Mesothelial cell of epicardium (in vitro differentiated cells): ENCODE results near the gene CSMD2. TPM values are rescaled to one million over a fixed set of nuclear protein-coding genes. Genes with fewer than 3 reads are reported as not detected.

ENCODE experiments used
- DNase-seq, 2 experiments: peaks; one replicate each; pipeline ENCODE4 v3.0.0; 2021; ENCODE audit warnings: low spot score in 2 of 2; ENCODE audit not compliant: unreplicated experiment in 2 of 2
- H3K27ac Mint-ChIP-seq: 2 replicates; pipeline ENCODE4 v1.8.0; 2021; ENCODE audit warnings: mixed read lengths
- H3K27me3 Mint-ChIP-seq: 2 replicates; pipeline ENCODE4 v1.8.0; 2021; ENCODE audit warnings: low read depth, mixed read lengths
- H3K36me3 Mint-ChIP-seq: 2 replicates; pipeline ENCODE4 v1.8.0; 2021; ENCODE audit warnings: mixed read lengths
- H3K4me1 Mint-ChIP-seq: 2 replicates; pipeline ENCODE4 v1.8.0; 2021; ENCODE audit warnings: mixed read lengths
- H3K4me3 Mint-ChIP-seq: 2 replicates; pipeline ENCODE4 v1.8.0; 2021; ENCODE audit warnings: mild to moderate bottlenecking, moderate library complexity, mixed read lengths
- H3K9me3 Mint-ChIP-seq: 2 replicates; pipeline ENCODE4 v1.8.0; 2021; ENCODE audit warnings: mixed read lengths
- total RNA-seq: library from RNA; stranded (reverse); gene quantifications from 3 replicates; pipeline ENCODE4 v1.2.1, GENCODE V29; 2021
- TF ChIP-seq, protein P1 (sequence below): fragments of 200-600 bp; sonication (generic); IDR thresholded peaks from one replicate; pipeline ENCODE4 v1.5.0; 2021; ENCODE audit warnings: antibody characterized with exemption; ENCODE audit not compliant: unreplicated experiment

CSMD2 gene
- total RNA-seq, 1 donor from 2014 or later: 1.9 TPM

- H3K9me3 Mint-ChIP-seq: no peaks in the 10 kb centered on the region
- no peak overlapping the region for H3K4me3 Mint-ChIP-seq
- no peaks in the 10 kb centered on the region for H3K36me3 Mint-ChIP-seq
- no peaks in the 10 kb centered on the region for H3K4me1 Mint-ChIP-seq
- DNase-seq: no peak
- TF ChIP-seq, protein P1, sequence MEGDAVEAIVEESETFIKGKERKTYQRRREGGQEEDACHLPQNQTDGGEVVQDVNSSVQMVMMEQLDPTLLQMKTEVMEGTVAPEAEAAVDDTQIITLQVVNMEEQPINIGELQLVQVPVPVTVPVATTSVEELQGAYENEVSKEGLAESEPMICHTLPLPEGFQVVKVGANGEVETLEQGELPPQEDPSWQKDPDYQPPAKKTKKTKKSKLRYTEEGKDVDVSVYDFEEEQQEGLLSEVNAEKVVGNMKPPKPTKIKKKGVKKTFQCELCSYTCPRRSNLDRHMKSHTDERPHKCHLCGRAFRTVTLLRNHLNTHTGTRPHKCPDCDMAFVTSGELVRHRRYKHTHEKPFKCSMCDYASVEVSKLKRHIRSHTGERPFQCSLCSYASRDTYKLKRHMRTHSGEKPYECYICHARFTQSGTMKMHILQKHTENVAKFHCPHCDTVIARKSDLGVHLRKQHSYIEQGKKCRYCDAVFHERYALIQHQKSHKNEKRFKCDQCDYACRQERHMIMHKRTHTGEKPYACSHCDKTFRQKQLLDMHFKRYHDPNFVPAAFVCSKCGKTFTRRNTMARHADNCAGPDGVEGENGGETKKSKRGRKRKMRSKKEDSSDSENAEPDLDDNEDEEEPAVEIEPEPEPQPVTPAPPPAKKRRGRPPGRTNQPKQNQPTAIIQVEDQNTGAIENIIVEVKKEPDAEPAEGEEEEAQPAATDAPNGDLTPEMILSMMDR: no peak
- H3K27me3 Mint-ChIP-seq: peaks cover 43% of the 10 kb centered on the region
- no peak overlapping the region for H3K27ac Mint-ChIP-seq
Measured at GRCh38 chr1:33738536-33738935, 426.5 kb downstream of the CSMD2 start.

DNA sequence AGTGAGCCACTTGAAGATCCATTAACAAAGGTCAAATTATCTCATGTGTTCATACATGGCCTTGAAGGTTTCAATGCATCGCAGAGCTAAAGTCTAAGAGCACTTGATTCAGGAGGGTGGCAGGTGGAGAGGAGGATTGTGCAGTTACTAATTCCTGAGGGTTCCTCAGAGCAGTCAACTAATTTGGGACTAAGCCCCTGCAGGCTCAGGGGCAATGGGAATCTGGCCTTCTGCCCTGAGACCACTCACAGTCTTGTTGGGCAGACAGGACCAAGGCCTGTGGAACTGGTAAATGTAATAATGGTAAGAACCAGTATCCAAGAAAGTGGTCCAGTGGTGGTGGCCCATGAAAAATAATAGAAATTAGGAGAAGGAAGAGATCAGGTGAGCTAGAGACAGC, 428.5 kb downstream of the CSMD2 start:
- no peak for DNase-seq
- TF ChIP-seq, protein P1: no peak
- no peak overlapping the region for H3K4me3 Mint-ChIP-seq
- H3K4me1 Mint-ChIP-seq: no peaks in the 10 kb centered on the region
- H3K36me3 Mint-ChIP-seq: no peaks in the 10 kb centered on the region
- no peaks in the 10 kb centered on the region for H3K9me3 Mint-ChIP-seq
- no peak overlapping the region for H3K27ac Mint-ChIP-seq
- H3K27me3 Mint-ChIP-seq: peaks cover 54% of the 10 kb centered on the region

- H3K27ac Mint-ChIP-seq: no peak overlapping the region
- H3K27me3 Mint-ChIP-seq: peaks cover 62% of the 10 kb centered on the region
- H3K4me1 Mint-ChIP-seq: no peaks in the 10 kb centered on the region
- H3K9me3 Mint-ChIP-seq: no peaks in the 10 kb centered on the region
- peak in 1 of 2 experiments; percentile 31 for DNase-seq
- no peaks in the 10 kb centered on the region for H3K36me3 Mint-ChIP-seq
- TF ChIP-seq, protein P1: peak; percentile 15
- H3K4me3 Mint-ChIP-seq: no peak overlapping the region
Measured at GRCh38 chr1:33735624-33736023, 429.4 kb downstream of the CSMD2 start.

- TF ChIP-seq, protein P1: no peak
- H3K36me3 Mint-ChIP-seq: no peaks in the 10 kb centered on the region
- H3K27ac Mint-ChIP-seq: no peak overlapping the region
- H3K4me3 Mint-ChIP-seq: no peak overlapping the region
- no peaks in the 10 kb centered on the region for H3K4me1 Mint-ChIP-seq
- H3K27me3 Mint-ChIP-seq: peaks cover 28% of the 10 kb centered on the region
- no peak for DNase-seq
- H3K9me3 Mint-ChIP-seq: no peaks in the 10 kb centered on the region
Measured at GRCh38 chr1:33727310-33727709, 437.7 kb downstream of the CSMD2 start.

DNA sequence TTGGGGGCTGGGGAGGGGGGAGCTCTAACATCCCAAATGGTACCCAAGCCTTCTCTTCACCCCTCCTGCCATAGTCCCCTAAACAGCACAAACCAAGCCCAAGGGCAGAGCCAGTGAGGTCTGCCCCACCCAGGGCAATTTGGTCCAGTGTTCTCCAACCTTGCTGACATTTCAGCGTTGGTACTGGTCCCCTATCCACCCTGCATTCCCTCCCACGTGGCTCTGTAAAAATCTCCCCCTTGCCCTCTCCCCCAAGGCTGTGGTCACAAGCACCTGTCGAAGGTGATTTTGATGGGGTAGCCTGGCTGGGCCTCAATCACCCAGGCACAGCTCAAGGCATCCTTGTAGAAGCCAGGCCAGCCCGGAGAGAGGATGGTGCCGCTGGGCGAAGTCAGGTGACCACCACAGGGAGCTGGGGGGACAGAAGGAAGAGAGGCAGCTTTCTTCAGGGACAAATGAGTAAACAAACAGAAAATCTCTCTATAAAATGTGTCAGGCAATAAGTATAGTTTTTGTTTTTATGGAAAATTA, 438.7 kb downstream of the CSMD2 start:
- no peak for DNase-seq
- H3K4me3 Mint-ChIP-seq: no peak overlapping the region
- TF ChIP-seq, protein P1: no peak
- H3K4me1 Mint-ChIP-seq: no peaks in the 10 kb centered on the region
- H3K36me3 Mint-ChIP-seq: no peaks in the 10 kb centered on the region
- H3K27me3 Mint-ChIP-seq: peaks cover 20% of the 10 kb centered on the region
- H3K9me3 Mint-ChIP-seq: no peaks in the 10 kb centered on the region
- no peak overlapping the region for H3K27ac Mint-ChIP-seq
